A549 (cell line): ENCODE data around the gene CDT1. TPM values are rescaled to one million over a fixed set of nuclear protein-coding genes. Genes with fewer than 3 reads are reported as not detected.

Experiments used
- ATAC-seq, 2 experiments: fragments of 200-7000 bp in 1 of 2; fragments of >200 bp in 1 of 2; cut with Nextera tagmentation in 1 of 2; cut with Tn5 transposase in 1 of 2; 3 replicates each; pipeline versions ENCODE4 v1.8.0 to v1.9.1; 2018 to 2020; ENCODE audit warnings: mild to moderate bottlenecking in 1 of 2, moderate library complexity in 1 of 2
- CTCF ChIA-PET: fragments of 300-600 bp; sonication (Branson Sonifier 250); formaldehyde crosslinking; extraction: SDS; loops from one replicate; lab custom pipeline; 2021; ENCODE audit warnings: antibody characterized with exemption, inconsistent platforms; lab: Yijun Ruan, JAX
- POLR2A ChIA-PET: fragments of 350-600 bp; formaldehyde crosslinking; extraction: SDS; loops from one replicate; lab custom pipeline; 2021; ENCODE audit warnings: antibody characterized with exemption, inconsistent platforms; lab: Yijun Ruan, JAX
- DNase-seq, 2 experiments: peaks; one replicate each; pipeline versions ENCODE4 v3.0.0 to v3.0.0-alpha.2; 2011 to 2016; ENCODE audit warnings: low read depth in 1 of 2, low spot score in 1 of 2
- FAIRE-seq: peaks from 2 replicates; lab custom pipeline; 2011; peaks lifted over from hg19 to GRCh38; lab: Jason Lieb, UNC
- H3K27ac ChIP-seq, 2 experiments: fragments of >200 bp; sonication (Bioruptor Twin); formaldehyde crosslinking; 3 replicates each; pipeline ENCODE4 v1.5.1; 2016 to 2017
- H3K4me1 ChIP-seq: fragments of >200 bp; sonication (Bioruptor Twin); formaldehyde crosslinking; 3 replicates; pipeline ENCODE4 v1.6.1; 2016
- H3K4me2 ChIP-seq: fragments of >200 bp; sonication (Bioruptor Twin); formaldehyde crosslinking; 3 replicates; pipeline ENCODE4 v1.6.1; 2016
- H3K4me3 ChIP-seq: fragments of >200 bp; sonication (Bioruptor Twin); formaldehyde crosslinking; 3 replicates; pipeline ENCODE4 v1.5.1; 2016
- H3K9me3 ChIP-seq: fragments of >200 bp; sonication (Bioruptor Twin); formaldehyde crosslinking; 3 replicates; pipeline ENCODE4 v1.6.1; 2016
- BHLHE40 ChIP-seq: IDR thresholded peaks from 2 replicates; pipeline ENCODE4 v1.6.1; 2012; ENCODE audit warnings: low read depth, low read length, inconsistent platforms
- CBX2 ChIP-seq: fragments of 200-600 bp; sonication (generic); IDR thresholded peaks from 2 replicates; pipeline ENCODE4 v1.6.1; 2016; ENCODE audit warnings: low read depth, mild to moderate bottlenecking, borderline replicate concordance
- CBX8 ChIP-seq: fragments of 200-600 bp; sonication (generic); IDR thresholded peaks from 2 replicates; pipeline ENCODE4 v1.6.1; 2016
- CHD4 ChIP-seq: fragments of 200-600 bp; sonication (generic); IDR thresholded peaks from 2 replicates; pipeline ENCODE4 v1.6.1; 2016; ENCODE audit warnings: antibody characterized with exemption, mild to moderate bottlenecking, borderline replicate concordance
- EHMT2 ChIP-seq: fragments of 200-600 bp; sonication (generic); IDR thresholded peaks from 2 replicates; pipeline ENCODE4 v1.6.1; 2016; ENCODE audit warnings: antibody characterized with exemption, low read depth, mild to moderate bottlenecking, moderate library complexity
- EP300 ChIP-seq, 2 experiments: fragments of >200 bp; sonication (Bioruptor Twin); formaldehyde crosslinking; IDR thresholded peaks; 2 replicates in 1 of 2; 3 replicates in 1 of 2; pipeline ENCODE4 v1.6.1; 2016 to 2017
- ESRRA ChIP-seq: fragments of 150-350 bp; IDR thresholded peaks from 2 replicates; pipeline ENCODE4 v1.6.1; 2014; ENCODE audit warnings: mild to moderate bottlenecking, low read length, borderline replicate concordance
- FOSB ChIP-seq: fragments of 250-450 bp; sonication (Bioruptor Pico); IDR thresholded peaks from 2 replicates; pipeline ENCODE4 v1.5.0; 2020; ENCODE audit warnings: mild to moderate bottlenecking, moderate library complexity
- FOSL2 ChIP-seq, 2 experiments: fragments of 450-650 bp in 1 of 2; fragments of >200 bp in 1 of 2; sonication (Bioruptor Twin) in 1 of 2; formaldehyde crosslinking; IDR thresholded peaks; 2 replicates each; pipeline versions ENCODE4 v1.5.0 to v1.6.1; 2016 to 2020; ENCODE audit warnings: mild to moderate bottlenecking in 1 of 2, moderate library complexity in 1 of 2
- HEYL ChIP-seq: fragments of 250-450 bp; sonication (Bioruptor Pico); IDR thresholded peaks from 2 replicates; pipeline ENCODE4 v1.8.0; 2021; ENCODE audit warnings: mild to moderate bottlenecking, moderate library complexity
- HOXB13 ChIP-seq: fragments of 250-450 bp; sonication (Bioruptor Pico); IDR thresholded peaks from 2 replicates; pipeline ENCODE4 v1.5.0; 2020; ENCODE audit warnings: low read depth, mild to moderate bottlenecking, moderate library complexity
- JUN ChIP-seq, 2 experiments: fragments of >200 bp; sonication (Bioruptor Twin); formaldehyde crosslinking; IDR thresholded peaks; 2 replicates in 1 of 2; 3 replicates in 1 of 2; pipeline ENCODE4 v1.6.1; 2016 to 2017
- MAFK ChIP-seq: fragments of 450-650 bp; IDR thresholded peaks from 2 replicates; pipeline ENCODE4 v1.6.1; 2014; ENCODE audit not compliant: partially characterized antibody
- MYC ChIP-seq: IDR thresholded peaks from 2 replicates; pipeline ENCODE4 v1.6.1; 2012; ENCODE audit warnings: mild to moderate bottlenecking, inconsistent platforms, low read length, improper control_type of control experiment, borderline replicate concordance
- NPAS2 ChIP-seq: fragments of 250-450 bp; sonication (Bioruptor Pico); IDR thresholded peaks from 2 replicates; pipeline ENCODE4 v1.8.0; 2022; ENCODE audit warnings: mild to moderate bottlenecking, moderate library complexity, borderline replicate concordance
- RAD21 ChIP-seq, 2 experiments: fragments of >200 bp in 1 of 2; sonication (Bioruptor Twin) in 1 of 2; formaldehyde crosslinking in 1 of 2; IDR thresholded peaks in 1 of 2; conservative IDR thresholded peaks in 1 of 2; 2 replicates in 1 of 2; 3 replicates in 1 of 2; pipeline ENCODE4 v1.6.1; 2012 to 2018; ENCODE audit warnings: inconsistent platforms in 1 of 2
- RARB ChIP-seq: fragments of 250-450 bp; sonication (Bioruptor Pico); IDR thresholded peaks from 2 replicates; pipeline ENCODE4 v1.8.0; 2021; ENCODE audit warnings: mild to moderate bottlenecking, moderate library complexity
- RFX5 ChIP-seq: fragments of 450-650 bp; IDR thresholded peaks from 2 replicates; pipeline ENCODE4 v1.7.1; 2014; ENCODE audit warnings: antibody characterized with exemption, mild to moderate bottlenecking, moderate library complexity
- SMC3 ChIP-seq: fragments of >200 bp; sonication (Bioruptor Twin); formaldehyde crosslinking; IDR thresholded peaks from 3 replicates; pipeline ENCODE4 v1.6.1; 2018; ENCODE audit warnings: inconsistent platforms
- SREBF2 ChIP-seq: fragments of 450-650 bp; IDR thresholded peaks from 2 replicates; pipeline ENCODE4 v1.6.1; 2014; ENCODE audit warnings: mild to moderate bottlenecking, moderate library complexity
- ZNF302 ChIP-seq: fragments of 250-450 bp; sonication (Bioruptor Pico); IDR thresholded peaks from 2 replicates; pipeline ENCODE4 v1.9.0; 2021; ENCODE audit warnings: inconsistent platforms, mild to moderate bottlenecking, moderate library complexity
- WGBS: methylation state at CpG from one replicate; pipeline ENCODE4 v1.1.6; 2017; ENCODE audit errors: missing lambda C conversion rate; 5-methylcytosine and 5-hydroxymethylcytosine counted together
- polyA plus RNA-seq, 4 experiments: library from polyadenylated mRNA; depleted of rRNA in 3 of 4; stranded (reverse); fragments of >200 nt; fragmentation: RNase III in 1 of 4; extraction: RNeasy Plus Mini Kit Qiagen cat#74134 plus additional on column Dnase treatment in 1 of 4; gene quantifications; 2 replicates in 3 of 4; 3 replicates in 1 of 4; pipeline ENCODE4 v1.2.3, GENCODE V29; 2011 to 2017
- TF ChIP-seq, protein P1 (sequence below): fragments of 200-600 bp; sonication (generic); IDR thresholded peaks from 2 replicates; pipeline ENCODE4 v1.6.1; 2016; ENCODE audit warnings: antibody characterized with exemption, mild to moderate bottlenecking, moderate library complexity
- TF ChIP-seq, protein P2 (sequence below): IDR thresholded peaks from 2 replicates; pipeline ENCODE4 v1.6.1; 2012
- TF ChIP-seq, protein P3 (sequence below): fragments of >200 bp; sonication (Bioruptor Twin); formaldehyde crosslinking; IDR thresholded peaks from 3 replicates; pipeline ENCODE4 v1.6.1; 2016
- TF ChIP-seq, protein P4 (sequence below): fragments of 150-350 bp; IDR thresholded peaks from 2 replicates; pipeline ENCODE4 v1.6.1; 2014; ENCODE audit warnings: low read depth, mild to moderate bottlenecking, low read length
- TF ChIP-seq, protein P5 (sequence below): fragments of >200 bp; sonication (Bioruptor Twin); formaldehyde crosslinking; IDR thresholded peaks from 2 replicates; pipeline ENCODE4 v1.6.1; 2016
- TF ChIP-seq, protein P6 (sequence below): fragments of 450-650 bp; IDR thresholded peaks from 2 replicates; pipeline ENCODE4 v1.6.1; 2014; ENCODE audit warnings: antibody characterized with exemption

The CDT1 gene
- polyA plus RNA-seq, 2 of the 4 experiments (the other 2 are of a cell fraction), result 3.8 to 16.0 TPM

DNA sequence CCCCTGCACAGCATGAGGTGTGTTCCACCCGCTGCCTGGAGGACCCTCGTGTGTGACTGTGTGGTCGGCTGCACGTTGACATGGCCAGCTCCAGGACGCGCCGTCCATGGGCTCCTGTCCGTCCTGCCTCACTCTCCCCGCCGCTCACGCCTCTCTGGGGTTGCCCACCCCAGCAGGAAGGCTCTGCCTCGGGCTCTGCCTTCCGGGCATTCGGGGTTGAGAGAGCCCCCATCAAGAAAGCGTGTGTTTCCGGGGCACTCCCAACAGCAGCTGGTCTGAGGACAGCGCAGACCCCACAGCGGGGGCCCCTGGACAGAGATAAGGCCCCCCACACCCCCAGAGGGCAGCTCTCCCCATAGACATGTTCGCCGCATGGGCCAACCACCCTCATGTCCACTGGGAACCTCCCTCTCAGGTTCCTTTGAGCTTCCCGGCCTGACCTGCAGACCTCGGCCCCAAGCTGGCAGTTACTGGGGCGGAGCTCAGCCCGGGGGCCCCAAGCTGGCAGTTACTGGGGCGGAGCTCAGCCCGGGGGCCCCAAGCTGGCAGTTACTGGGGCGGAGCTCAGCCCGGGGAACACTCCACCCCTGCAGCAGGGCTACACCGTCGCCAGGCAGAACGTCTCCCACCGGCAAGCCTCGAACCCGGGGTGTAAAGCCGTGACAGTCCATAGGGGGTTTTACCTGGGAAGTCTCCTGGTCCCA is 10.2 kb upstream of the CDT1 start:
- WGBS, result 85% methylated on average over 32 of the region's 35 CpGs
- Histone ChIP-seq H3K4me3 (no peak overlapping the region), H3K27ac (no peak overlapping the region), H3K9me3 (no peaks in the 10 kb centered on the region), H3K4me1 (no peaks in the 10 kb centered on the region), H3K4me2 (no peak overlapping the region)
- TF ChIP-seq BHLHE40 (no peak), FOSL2 (IDR thresholded peaks at IDR 0.05) (no peak), FOSL2 (CRISPR knock-in tag; IDR thresholded peaks at IDR 0.05) (no peak), ZNF302 (CRISPR knock-in tag) (no peak), FOSB (CRISPR knock-in tag) (no peak), EP300 (IDR thresholded peaks at IDR 0.05) (no peak), HOXB13 (CRISPR knock-in tag) (no peak), MYC (no peak), RFX5 (no peak), CHD4 (no peak), CBX2 (no peak), MAFK (no peak), CBX8 (no peak)
- TF ChIP-seq, protein P1, sequence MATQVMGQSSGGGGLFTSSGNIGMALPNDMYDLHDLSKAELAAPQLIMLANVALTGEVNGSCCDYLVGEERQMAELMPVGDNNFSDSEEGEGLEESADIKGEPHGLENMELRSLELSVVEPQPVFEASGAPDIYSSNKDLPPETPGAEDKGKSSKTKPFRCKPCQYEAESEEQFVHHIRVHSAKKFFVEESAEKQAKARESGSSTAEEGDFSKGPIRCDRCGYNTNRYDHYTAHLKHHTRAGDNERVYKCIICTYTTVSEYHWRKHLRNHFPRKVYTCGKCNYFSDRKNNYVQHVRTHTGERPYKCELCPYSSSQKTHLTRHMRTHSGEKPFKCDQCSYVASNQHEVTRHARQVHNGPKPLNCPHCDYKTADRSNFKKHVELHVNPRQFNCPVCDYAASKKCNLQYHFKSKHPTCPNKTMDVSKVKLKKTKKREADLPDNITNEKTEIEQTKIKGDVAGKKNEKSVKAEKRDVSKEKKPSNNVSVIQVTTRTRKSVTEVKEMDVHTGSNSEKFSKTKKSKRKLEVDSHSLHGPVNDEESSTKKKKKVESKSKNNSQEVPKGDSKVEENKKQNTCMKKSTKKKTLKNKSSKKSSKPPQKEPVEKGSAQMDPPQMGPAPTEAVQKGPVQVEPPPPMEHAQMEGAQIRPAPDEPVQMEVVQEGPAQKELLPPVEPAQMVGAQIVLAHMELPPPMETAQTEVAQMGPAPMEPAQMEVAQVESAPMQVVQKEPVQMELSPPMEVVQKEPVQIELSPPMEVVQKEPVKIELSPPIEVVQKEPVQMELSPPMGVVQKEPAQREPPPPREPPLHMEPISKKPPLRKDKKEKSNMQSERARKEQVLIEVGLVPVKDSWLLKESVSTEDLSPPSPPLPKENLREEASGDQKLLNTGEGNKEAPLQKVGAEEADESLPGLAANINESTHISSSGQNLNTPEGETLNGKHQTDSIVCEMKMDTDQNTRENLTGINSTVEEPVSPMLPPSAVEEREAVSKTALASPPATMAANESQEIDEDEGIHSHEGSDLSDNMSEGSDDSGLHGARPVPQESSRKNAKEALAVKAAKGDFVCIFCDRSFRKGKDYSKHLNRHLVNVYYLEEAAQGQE, result no peak
- TF ChIP-seq, protein P2, sequence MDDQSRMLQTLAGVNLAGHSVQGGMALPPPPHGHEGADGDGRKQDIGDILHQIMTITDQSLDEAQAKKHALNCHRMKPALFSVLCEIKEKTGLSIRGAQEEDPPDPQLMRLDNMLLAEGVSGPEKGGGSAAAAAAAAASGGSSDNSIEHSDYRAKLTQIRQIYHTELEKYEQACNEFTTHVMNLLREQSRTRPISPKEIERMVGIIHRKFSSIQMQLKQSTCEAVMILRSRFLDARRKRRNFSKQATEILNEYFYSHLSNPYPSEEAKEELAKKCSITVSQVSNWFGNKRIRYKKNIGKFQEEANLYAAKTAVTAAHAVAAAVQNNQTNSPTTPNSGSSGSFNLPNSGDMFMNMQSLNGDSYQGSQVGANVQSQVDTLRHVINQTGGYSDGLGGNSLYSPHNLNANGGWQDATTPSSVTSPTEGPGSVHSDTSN, result no peak
- ATAC-seq (0 out of 6 replicates have a peak, but pooled peaks of 1 of the 2 experiments have one; percentile 6), DNase-seq (no peak), FAIRE-seq (no peak)
- POLR2A ChIA-PET, result no interaction called here
- CTCF ChIA-PET, result interaction anchor here (1.1 to 2.3 kb wide), 3 partner anchors 9 to 19 kb away, joined by 4 to 10 read pairs (median 9); partner anchors contain the start of gene PIEZO1

DNA sequence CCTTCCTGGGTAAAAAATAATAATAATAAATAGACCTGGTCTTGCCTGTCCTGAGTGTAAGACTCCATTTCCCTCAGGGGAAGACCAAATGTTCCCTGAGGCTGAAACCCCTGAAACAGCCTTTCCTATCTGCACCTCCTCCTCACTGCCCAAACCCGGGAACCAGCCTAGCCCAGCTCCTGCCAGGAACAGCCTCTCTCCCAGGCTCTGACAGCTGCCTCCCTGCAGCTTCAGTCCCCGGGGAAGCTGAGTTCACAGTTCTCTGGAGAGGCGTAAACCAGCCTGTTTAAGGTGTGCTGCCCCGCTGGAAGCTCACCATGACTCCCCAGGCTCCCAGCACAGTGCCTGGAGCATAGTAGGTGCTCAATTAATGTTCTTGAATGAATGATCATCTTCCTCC is 7.3 kb upstream of the CDT1 start:
- CTCF ChIA-PET, result interaction anchor here (0.6 to 6.2 kb wide), 5 partner anchors 10 to 379 kb away, joined by 3 to 41 read pairs (median 5); partner anchors contain the start of gene PIEZO1
- no peak for FAIRE-seq
- no peaks in the 10 kb centered on the region for H3K4me1 ChIP-seq
- WGBS, result 50% methylated on average over 3 of the region's 4 CpGs
- TF ChIP-seq ESRRA, result no peak
- TF ChIP-seq SREBF2, result no peak
- no peak for TF ChIP-seq RARB (CRISPR knock-in tag)
- no peak for TF ChIP-seq HOXB13 (CRISPR knock-in tag)
- TF ChIP-seq, protein P3, sequence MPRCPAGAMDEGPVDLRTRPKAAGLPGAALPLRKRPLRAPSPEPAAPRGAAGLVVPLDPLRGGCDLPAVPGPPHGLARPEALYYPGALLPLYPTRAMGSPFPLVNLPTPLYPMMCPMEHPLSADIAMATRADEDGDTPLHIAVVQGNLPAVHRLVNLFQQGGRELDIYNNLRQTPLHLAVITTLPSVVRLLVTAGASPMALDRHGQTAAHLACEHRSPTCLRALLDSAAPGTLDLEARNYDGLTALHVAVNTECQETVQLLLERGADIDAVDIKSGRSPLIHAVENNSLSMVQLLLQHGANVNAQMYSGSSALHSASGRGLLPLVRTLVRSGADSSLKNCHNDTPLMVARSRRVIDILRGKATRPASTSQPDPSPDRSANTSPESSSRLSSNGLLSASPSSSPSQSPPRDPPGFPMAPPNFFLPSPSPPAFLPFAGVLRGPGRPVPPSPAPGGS, result no peak
- TF ChIP-seq, protein P2, result no peak
- no peak for TF ChIP-seq FOSL2 (IDR thresholded peaks at IDR 0.05)
- no peak for TF ChIP-seq FOSL2 (CRISPR knock-in tag; IDR thresholded peaks at IDR 0.05)
- TF ChIP-seq, protein P4, sequence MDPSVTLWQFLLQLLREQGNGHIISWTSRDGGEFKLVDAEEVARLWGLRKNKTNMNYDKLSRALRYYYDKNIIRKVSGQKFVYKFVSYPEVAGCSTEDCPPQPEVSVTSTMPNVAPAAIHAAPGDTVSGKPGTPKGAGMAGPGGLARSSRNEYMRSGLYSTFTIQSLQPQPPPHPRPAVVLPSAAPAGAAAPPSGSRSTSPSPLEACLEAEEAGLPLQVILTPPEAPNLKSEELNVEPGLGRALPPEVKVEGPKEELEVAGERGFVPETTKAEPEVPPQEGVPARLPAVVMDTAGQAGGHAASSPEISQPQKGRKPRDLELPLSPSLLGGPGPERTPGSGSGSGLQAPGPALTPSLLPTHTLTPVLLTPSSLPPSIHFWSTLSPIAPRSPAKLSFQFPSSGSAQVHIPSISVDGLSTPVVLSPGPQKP, result no peak
- TF ChIP-seq SMC3, result no peak
- TF ChIP-seq NPAS2 (CRISPR knock-in tag), result no peak
- TF ChIP-seq, protein P5, sequence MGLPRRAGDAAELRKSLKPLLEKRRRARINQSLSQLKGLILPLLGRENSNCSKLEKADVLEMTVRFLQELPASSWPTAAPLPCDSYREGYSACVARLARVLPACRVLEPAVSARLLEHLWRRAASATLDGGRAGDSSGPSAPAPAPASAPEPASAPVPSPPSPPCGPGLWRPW, result no peak
- TF ChIP-seq EHMT2, result no peak
- no peak for TF ChIP-seq JUN (IDR thresholded peaks at IDR 0.05)
- no peak for TF ChIP-seq HEYL (CRISPR knock-in tag)
- TF ChIP-seq RAD21 (conservative IDR thresholded peaks at IDR 0.05 in 1 of 2, IDR thresholded peaks at IDR 0.05 in 1 of 2), result no peak
- TF ChIP-seq, protein P6, sequence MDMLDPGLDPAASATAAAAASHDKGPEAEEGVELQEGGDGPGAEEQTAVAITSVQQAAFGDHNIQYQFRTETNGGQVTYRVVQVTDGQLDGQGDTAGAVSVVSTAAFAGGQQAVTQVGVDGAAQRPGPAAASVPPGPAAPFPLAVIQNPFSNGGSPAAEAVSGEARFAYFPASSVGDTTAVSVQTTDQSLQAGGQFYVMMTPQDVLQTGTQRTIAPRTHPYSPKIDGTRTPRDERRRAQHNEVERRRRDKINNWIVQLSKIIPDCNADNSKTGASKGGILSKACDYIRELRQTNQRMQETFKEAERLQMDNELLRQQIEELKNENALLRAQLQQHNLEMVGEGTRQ, result no peak
- H3K4me2 ChIP-seq, result no peak overlapping the region
- no peak overlapping the region for H3K27ac ChIP-seq
- POLR2A ChIA-PET, result interaction anchor here (1.1 kb wide), 1 partner anchor 14 kb away, joined by 3 read pairs; no protein-coding TSS in a partner anchor
- ATAC-seq, result no peak
- DNase-seq, result no peak
- H3K9me3 ChIP-seq, result no peaks in the 10 kb centered on the region
- H3K4me3 ChIP-seq, result no peak overlapping the region
